ENCODE results near the gene CAT.

Gene CAT

GRCh38 chr11:34495239-34495723, 56.5 kb downstream of the CAT start:
- no peak overlapping the region for H3K27ac ChIP-seq
- H3K4me3 ChIP-seq (ENCODE audit: low read depth in 1 of 2, low read length in 1 of 2): no peak overlapping the region
- H3K4me1 ChIP-seq (ENCODE audit: control insufficient read depth in 1 of 2, insufficient read depth in 1 of 2, low read depth in 1 of 2, low read length in 1 of 2): no peaks in the 10 kb centered on the region
- no peaks in the 10 kb centered on the region for H3K9me3 ChIP-seq
- TF ChIP-seq, protein P1, sequence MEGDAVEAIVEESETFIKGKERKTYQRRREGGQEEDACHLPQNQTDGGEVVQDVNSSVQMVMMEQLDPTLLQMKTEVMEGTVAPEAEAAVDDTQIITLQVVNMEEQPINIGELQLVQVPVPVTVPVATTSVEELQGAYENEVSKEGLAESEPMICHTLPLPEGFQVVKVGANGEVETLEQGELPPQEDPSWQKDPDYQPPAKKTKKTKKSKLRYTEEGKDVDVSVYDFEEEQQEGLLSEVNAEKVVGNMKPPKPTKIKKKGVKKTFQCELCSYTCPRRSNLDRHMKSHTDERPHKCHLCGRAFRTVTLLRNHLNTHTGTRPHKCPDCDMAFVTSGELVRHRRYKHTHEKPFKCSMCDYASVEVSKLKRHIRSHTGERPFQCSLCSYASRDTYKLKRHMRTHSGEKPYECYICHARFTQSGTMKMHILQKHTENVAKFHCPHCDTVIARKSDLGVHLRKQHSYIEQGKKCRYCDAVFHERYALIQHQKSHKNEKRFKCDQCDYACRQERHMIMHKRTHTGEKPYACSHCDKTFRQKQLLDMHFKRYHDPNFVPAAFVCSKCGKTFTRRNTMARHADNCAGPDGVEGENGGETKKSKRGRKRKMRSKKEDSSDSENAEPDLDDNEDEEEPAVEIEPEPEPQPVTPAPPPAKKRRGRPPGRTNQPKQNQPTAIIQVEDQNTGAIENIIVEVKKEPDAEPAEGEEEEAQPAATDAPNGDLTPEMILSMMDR (IDR thresholded peaks at IDR 0.05): no peak
- no peaks in the 10 kb centered on the region for H3K36me3 ChIP-seq
- no peaks in the 10 kb centered on the region for H3K27me3 ChIP-seq

DNA sequence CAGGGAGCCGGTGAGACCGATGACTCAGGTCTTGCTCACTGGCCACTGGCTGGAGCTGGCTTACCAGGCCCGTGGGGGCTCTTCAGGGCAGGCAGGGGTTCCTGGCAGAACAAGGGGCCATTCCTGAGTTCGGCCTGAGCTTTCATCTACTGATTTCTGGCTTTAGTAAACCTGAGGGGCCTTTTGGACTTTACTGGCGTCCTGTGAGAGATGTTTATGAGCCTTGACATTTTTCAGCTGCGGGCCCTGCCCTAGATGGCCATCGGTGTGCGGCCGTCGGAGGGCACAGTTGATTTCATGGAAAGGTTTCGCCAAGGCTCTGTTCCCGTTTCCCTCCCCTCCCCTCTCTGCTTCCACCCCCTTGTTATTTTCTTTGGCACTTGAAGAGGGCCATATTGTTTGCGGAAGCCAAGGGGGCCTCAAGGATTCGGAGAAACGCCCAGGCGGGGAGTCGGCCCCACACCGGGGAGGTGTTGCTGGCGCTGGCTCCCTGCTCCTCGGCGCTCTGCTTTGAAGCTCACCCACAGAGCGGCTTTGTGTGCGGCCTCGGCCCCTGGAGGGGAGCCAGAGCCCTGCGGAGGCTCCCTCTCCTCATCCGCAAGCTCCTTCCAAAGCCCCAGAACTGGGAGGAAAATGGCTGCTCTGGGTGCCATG, 57.1 kb downstream of the CAT start:
- H3K36me3 ChIP-seq: no peaks in the 10 kb centered on the region
- H3K27ac ChIP-seq: no peak overlapping the region
- no peak overlapping the region for H3K4me3 ChIP-seq (ENCODE audit: low read depth in 1 of 2, low read length in 1 of 2)
- H3K9me3 ChIP-seq: no peaks in the 10 kb centered on the region
- no peaks in the 10 kb centered on the region for H3K27me3 ChIP-seq
- TF ChIP-seq, protein P1 (IDR thresholded peaks at IDR 0.05): no peak
- no peaks in the 10 kb centered on the region for H3K4me1 ChIP-seq (ENCODE audit: control insufficient read depth in 1 of 2, insufficient read depth in 1 of 2, low read depth in 1 of 2, low read length in 1 of 2)

DNA sequence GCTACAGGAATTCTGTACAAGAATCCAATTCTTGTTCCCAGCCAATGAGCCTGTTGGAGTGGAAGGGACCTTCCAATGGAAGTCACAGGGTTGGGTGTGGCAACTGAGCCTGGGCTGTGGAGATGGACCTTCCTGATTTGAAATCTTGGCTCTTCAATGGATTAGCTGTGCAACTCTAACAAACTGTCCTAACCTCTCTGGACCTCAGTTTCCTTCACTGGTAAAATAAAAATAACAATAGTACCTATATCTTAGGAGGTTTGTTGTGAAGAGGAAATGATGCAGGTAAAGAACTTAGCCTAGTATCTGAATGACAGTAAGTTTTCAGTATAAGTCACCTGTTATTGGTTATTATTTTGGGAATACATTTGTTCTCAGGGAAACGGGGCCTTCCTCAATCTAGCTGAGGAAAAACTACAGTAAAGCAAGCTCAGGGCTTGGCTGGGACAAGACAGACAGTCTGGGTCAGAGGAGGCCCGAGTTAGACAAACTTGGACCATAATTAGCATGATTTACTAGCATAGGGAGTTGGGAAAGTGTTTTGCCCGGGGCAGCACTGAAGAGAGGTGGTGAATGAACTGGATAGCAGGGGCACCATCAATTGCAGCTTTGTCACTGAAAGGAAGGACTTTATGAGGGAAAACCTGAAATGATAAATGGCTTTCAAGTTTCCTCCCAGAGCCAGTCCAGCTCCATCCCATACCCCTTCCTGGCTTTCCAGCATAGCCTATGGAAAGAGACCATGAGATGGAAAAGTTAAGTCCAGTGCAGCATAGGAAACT, 61.2 kb downstream of the CAT start:
- Histone ChIP-seq H3K4me3 (ENCODE audit: low read depth in 1 of 2, low read length in 1 of 2) (no peak overlapping the region), H3K27me3 (no peaks in the 10 kb centered on the region), H3K36me3 (no peaks in the 10 kb centered on the region), H3K27ac (no peak overlapping the region), H3K9me3 (no peaks in the 10 kb centered on the region), H3K4me1 (ENCODE audit: control insufficient read depth in 1 of 2, insufficient read depth in 1 of 2, low read depth in 1 of 2, low read length in 1 of 2) (peaks cover 0 to 4% of the 10 kb centered on the region in 2 experiments)
- TF ChIP-seq, protein P1 (IDR thresholded peaks at IDR 0.05): no peak

GRCh38 chr11:34501500-34501899, 62.8 kb downstream of the CAT start:
- Histone ChIP-seq H3K4me3 (ENCODE audit: low read depth in 1 of 2, low read length in 1 of 2) (no peak overlapping the region), H3K27me3 (no peaks in the 10 kb centered on the region), H3K9me3 (no peaks in the 10 kb centered on the region), H3K36me3 (no peaks in the 10 kb centered on the region), H3K27ac (no peak overlapping the region), H3K4me1 (ENCODE audit: control insufficient read depth in 1 of 2, insufficient read depth in 1 of 2, low read depth in 1 of 2, low read length in 1 of 2) (peaks cover 0 to 4% of the 10 kb centered on the region in 2 experiments)
- TF ChIP-seq, protein P1 (IDR thresholded peaks at IDR 0.05): no peak

- Histone ChIP-seq H3K36me3 (no peaks in the 10 kb centered on the region), H3K9me3 (no peaks in the 10 kb centered on the region), H3K4me3 (ENCODE audit: low read depth in 1 of 2, low read length in 1 of 2) (no peak overlapping the region), H3K27me3 (no peaks in the 10 kb centered on the region), H3K27ac (no peak overlapping the region), H3K4me1 (ENCODE audit: control insufficient read depth in 1 of 2, insufficient read depth in 1 of 2, low read depth in 1 of 2, low read length in 1 of 2) (peaks cover 0 to 4% of the 10 kb centered on the region in 2 experiments)
- TF ChIP-seq, protein P1 (IDR thresholded peaks at IDR 0.05): no peak
Observed at GRCh38 chr11:34501949-34502348, 63.2 kb downstream of the CAT start.

All from neutrophil (primary cell).